ENCODE data around the gene MACROD2. TPM values are rescaled to one million over a fixed set of nuclear protein-coding genes. Genes with fewer than 3 reads are reported as not detected.
A peak's percentile ranks its signal among the peaks of the same experiment; 100 is the strongest.

The MACROD2 gene
- total RNA-seq, 1 experiment from 2014 or later = 1.3 TPM

DNA sequence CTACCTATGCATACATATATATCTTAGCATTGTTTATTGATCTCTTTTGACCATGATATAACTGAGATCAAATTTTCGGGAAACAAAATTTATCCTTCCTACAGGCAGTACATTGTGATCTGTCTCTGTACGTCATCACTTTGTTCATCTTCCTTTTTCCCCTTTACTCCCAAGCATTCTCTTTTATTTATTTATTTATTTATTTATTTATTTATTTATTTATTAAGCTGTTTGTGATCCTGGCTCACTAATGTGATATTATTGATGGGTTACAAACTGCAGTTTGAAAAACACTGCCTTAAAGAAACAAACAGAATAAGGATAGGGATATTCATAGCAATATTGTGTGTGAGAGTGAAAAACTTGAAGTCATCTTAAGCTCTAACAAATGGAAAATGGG is 51.2 kb downstream of the MACROD2 start:
- DNase-seq (ENCODE audit: low read depth, low spot score) = no peak
- in situ Hi-C loops (cut with HindIII; ENCODE audit: low pct_unique_long_range_greater_than_20kb, low sequenced_read_pairs) = no loop called here

DNA sequence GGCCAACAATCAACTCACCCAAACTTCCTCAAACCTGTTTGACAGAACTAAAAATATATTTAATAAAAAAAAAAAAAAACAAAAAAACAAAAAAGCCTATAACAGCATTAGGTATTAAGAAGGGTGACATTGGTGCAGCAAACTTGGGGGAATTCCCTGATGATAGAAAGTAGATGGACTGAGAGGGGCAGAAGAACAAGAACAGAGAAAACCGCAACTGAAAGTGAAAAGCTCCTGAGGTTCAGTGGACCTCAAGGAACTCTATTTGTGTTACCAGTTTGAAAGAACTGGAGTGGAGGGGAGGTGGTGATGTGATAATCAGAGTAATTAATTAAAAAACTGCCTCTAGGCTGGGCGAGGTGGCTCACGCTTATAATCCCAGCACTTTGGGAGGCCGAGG is 53.8 kb downstream of the MACROD2 start:
- no peak for DNase-seq (ENCODE audit: low read depth, low spot score)
- in situ Hi-C loops (cut with HindIII; ENCODE audit: low pct_unique_long_range_greater_than_20kb, low sequenced_read_pairs) = no loop called here

DNA sequence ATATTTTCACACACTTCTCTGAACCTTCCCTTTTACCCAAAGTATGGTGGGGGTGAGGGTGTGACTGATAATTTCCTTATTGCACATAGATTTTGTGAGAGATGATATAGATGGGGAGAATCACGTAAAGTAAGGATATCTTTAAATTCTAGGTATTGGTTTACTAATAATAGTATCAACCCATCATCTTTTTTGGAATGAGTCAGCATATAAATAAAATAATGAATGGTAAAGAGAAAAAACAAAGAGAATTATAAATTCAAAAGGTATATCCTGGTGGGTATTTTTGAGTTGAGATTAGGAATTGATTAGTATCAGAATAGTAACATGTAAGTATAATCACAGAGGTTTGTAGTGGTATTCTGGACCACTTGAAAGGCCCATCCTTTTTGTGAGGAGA is 56.1 kb downstream of the MACROD2 start:
- DNase-seq (ENCODE audit: low read depth, low spot score) = no peak
- in situ Hi-C loops (cut with HindIII; ENCODE audit: low pct_unique_long_range_greater_than_20kb, low sequenced_read_pairs) = no loop called here

DNA sequence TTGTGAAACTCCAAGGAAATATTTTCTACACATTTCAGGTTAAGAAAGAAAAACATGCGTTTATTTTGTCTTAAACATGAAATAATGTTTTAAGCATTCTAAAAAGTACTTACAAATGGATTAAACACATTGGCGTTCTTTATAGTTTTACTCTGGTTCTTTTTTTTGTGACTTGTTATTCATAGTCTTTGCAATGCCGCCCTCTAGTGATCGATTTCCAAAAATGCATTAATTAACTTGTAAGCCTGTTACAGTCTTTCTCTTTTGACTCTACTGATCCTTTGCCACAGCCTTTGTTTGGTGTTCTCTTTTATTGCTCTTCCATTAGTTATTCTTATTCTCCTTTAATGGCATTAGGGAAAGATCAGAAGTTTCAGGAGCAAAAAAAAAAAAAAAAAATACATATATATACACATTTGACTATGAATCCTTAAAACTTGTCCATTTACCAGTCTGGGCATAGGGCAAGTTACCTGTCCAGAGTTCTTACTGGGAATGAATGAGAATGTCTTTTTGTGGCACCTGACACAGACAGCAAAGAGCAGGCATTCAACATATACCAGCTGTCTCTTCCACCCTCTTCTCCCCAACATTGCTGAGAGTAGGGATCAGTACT is 59.9 kb downstream of the MACROD2 start:
- DNase-seq (ENCODE audit: low read depth, low spot score) = peak; percentile 83
- in situ Hi-C loops (cut with HindIII; ENCODE audit: low pct_unique_long_range_greater_than_20kb, low sequenced_read_pairs) = no loop called here

DNA sequence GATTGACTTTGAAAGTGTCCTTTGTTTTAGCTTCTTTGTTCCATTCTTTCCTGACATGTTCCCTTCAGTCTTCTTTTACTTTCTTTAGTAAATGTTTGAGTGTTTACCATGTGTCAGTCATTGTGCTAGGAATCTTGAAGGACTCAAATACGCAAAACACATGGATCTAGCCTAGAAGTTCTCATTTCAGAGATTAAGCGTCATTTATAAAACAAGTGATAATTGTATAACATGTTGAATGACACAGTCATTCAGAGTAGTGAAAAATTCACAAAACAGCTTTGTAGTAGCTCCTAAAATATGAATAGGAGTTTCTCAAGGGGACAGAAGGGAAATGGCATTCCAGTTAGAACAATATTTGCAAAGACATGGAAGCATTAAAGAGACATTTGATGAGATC is 66.9 kb downstream of the MACROD2 start:
- in situ Hi-C loops (cut with HindIII; ENCODE audit: low pct_unique_long_range_greater_than_20kb, low sequenced_read_pairs) = no loop called here
- peak; percentile 96 for DNase-seq (ENCODE audit: low read depth, low spot score)

DNA sequence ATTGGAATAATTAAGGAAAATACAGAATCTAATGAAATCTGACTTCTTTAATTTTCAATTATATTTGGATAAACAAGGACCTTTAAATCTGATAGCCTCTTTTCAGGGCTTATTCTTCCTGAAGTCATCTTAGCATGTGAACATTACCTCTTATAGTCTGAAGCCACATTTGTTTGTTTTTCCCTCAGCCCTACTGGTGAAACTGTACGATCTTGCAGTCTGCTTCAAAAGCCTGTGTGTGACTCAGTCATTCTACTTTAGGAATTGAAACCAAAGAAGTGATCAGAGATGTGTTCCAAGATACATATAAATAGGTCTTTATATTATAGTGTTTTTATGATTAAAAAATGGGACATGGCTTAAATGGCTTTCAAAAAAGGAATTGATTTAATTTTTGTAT is 67.5 kb downstream of the MACROD2 start:
- peak; percentile 71 for DNase-seq (ENCODE audit: low read depth, low spot score)
- in situ Hi-C loops (cut with HindIII; ENCODE audit: low pct_unique_long_range_greater_than_20kb, low sequenced_read_pairs) = no loop called here

DNA sequence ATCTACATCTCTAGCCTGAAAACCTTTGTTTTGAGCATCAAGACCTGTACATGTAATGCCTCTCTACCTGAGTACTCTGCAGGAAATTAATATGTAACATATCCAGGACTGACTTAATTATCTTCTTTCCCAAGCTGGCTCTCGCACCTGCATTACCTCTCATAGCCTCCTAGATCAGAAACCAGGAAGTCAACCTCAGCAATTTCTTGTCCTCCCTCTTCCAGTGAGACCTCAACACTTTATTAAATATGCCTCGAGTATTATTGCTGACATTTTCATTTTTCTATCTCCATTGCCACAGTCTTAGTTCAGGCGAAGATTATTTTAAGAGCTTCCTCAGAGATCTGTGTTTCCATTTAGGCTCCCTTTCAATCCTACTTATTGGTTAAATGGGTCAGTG is 69.0 kb downstream of the MACROD2 start:
- in situ Hi-C loops (cut with HindIII; ENCODE audit: low pct_unique_long_range_greater_than_20kb, low sequenced_read_pairs) = no loop called here
- no peak for DNase-seq (ENCODE audit: low read depth, low spot score)

DNA sequence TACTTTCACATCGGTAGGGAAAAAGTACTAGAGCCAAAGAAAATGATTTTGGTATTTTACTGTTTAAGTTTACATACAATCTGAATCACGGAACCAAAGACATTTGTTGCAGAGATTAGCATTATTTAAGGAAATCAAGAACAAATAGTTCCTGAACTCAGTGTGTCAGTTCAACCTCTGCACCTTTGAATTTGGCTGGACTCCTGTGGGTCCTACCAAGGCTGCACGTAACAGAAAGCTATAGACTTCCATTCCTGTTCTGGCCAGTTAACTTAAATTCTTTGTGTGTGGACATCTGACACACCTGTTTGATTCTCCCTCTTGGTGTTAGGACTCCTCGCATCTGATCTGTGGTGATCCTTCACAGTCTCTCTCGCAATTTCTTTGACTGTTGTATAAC is 69.6 kb downstream of the MACROD2 start:
- in situ Hi-C loops (cut with HindIII; ENCODE audit: low pct_unique_long_range_greater_than_20kb, low sequenced_read_pairs) = no loop called here
- no peak for DNase-seq (ENCODE audit: low read depth, low spot score)

DNA sequence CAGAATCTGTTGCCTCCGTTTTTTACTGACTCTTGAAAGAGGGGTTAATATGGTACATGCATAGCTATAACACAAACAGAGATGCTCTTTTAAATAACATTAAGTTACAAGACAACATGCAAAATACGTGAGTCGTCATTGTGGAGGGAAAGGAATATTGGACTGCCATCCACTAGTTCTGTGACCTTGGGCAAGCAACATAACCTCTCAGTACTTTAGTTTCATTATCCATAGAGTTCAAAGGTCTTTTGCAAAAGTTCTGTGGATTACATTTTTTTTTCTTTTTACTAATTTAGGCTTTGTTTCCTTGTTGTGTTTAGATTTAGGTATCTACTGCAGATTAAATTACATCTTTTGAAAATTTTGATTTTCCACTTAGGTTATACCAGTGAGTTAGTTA is 70.5 kb downstream of the MACROD2 start:
- no peak for DNase-seq (ENCODE audit: low read depth, low spot score)
- in situ Hi-C loops (cut with HindIII; ENCODE audit: low pct_unique_long_range_greater_than_20kb, low sequenced_read_pairs) = no loop called here

DNA sequence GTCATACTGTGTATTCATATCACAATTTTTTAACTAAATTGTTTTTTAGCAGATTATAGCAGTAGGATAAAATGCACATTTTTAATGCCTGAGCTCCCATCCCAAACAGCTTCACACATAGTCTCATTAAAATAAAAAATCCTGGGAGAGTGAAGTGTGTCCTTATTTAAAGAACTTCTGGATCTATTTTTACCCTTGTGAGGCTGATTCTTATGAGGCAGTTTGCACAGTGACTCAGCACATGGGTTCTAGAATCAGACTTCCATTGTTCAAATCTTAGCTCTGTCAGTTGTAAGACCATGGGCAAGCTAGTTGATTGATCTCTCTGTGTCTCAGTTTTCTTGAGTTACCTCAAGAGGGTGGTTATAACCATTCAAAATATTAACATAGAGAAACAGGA is 72.3 kb downstream of the MACROD2 start:
- peak; percentile 52 for DNase-seq (ENCODE audit: low read depth, low spot score)
- in situ Hi-C loops (cut with HindIII; ENCODE audit: low pct_unique_long_range_greater_than_20kb, low sequenced_read_pairs) = no loop called here

DNA sequence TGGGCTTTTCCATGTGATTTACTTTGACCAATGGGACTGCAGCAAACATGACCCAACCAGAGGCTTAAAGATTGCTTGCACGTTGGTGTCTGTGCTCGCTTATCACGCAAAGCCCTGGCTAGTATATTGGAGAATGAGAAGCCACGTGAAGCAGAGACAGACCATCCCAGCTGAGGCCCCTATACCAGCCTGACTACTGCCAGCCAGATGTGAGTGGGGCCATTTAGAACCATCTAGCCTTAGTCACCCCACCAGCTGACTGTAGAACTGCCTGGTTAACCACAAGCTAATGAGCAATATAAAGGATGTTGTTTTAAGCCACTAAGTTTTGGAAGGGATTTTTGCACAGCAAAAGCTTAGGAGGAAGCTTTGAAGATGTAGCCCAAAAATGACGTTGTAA is 74.5 kb downstream of the MACROD2 start:
- peak; percentile 10 for DNase-seq (ENCODE audit: low read depth, low spot score)
- in situ Hi-C loops (cut with HindIII; ENCODE audit: low pct_unique_long_range_greater_than_20kb, low sequenced_read_pairs) = no loop called here

DNA sequence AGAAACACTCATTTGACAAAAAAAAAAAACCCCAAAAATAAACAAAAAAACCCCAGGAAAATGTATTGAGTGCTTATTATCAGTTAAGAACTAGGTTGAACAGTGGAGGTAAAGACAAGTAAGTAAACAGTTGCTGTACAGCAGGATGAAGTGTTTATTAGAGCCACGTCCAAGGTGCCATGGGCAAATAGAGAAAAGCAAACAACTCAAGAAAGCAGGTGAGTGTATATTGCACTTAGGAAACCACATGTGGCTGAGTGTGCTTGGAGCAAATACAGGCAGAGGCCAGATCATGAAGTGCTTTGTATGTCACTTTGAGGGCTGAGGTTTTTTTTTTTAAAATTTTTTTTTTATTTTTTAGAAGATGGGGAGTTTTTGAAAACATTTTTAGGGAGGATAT is 98.3 kb downstream of the MACROD2 start:
- in situ Hi-C loops (cut with HindIII; ENCODE audit: low pct_unique_long_range_greater_than_20kb, low sequenced_read_pairs) = no loop called here
- DNase-seq (ENCODE audit: low read depth, low spot score) = no peak

DNA sequence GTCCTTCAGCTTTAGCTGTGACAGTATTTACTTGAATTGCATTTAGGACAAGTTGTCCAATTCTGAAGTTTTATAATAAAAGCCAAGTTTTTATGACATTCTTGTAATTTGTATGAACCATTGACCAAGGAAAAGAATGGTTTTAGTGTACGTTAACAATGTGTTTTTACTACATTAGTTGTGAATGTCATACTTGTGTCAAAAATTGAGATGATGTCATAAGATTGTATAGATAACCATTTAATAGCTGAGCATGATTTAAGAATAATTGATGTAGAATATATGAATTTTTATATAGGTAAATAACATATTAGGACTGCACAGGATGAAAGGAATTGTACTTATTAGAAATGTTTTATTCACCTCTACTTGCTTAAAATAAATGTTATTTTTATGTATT is 102.9 kb downstream of the MACROD2 start:
- in situ Hi-C loops (cut with HindIII; ENCODE audit: low pct_unique_long_range_greater_than_20kb, low sequenced_read_pairs) = no loop called here
- no peak for DNase-seq (ENCODE audit: low read depth, low spot score)

DNA sequence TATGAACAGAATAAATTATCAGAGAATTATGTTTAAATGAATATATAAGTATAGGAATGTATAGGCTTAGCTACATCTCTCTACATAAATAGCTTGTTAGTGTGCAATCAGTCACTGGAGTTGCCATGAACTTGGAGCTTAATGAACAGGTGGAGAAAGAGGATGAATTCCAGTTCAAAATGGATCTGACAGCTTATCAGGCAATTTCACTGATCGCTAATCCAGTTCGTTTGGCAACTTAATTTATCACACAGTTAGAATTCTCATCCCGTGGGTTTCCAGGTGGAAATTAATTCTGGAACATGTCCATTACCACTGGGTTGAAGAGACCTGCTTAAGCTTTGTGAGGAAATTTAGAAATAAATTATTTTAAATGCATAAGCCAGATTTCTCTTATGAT is 118.1 kb downstream of the MACROD2 start:
- in situ Hi-C loops (cut with HindIII; ENCODE audit: low pct_unique_long_range_greater_than_20kb, low sequenced_read_pairs) = no loop called here

DNA sequence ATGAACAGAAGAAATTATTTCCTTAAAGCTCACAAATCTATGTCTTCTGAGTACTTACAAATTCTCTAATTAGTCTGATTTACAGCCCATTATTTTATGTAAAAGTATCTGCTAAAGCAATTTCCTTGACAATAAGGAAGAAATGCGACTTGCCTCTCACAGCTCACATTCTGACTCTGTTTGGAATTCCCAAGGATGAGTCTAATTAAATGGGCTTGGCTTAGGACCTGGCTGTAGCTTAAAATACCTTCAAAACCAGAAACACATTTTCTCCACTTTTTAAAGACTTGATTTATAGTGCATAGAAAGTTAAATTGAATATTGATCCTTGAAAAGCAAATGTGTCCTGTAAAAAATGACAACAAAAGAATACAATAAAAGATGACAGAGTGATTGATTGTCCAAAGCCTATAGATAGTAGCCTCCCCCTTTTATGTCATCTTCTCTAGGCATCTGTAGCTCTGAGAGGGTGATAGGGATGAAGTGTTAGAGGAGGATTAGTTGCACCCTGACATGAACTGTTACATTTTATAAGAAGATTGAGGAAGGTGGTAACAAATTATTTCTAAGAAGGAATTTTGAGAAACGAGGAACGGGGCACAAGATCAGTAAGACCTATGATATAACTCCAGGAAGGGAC is 118.9 kb downstream of the MACROD2 start:
- no peak for DNase-seq (ENCODE audit: low read depth, low spot score)
- in situ Hi-C loops (cut with HindIII; ENCODE audit: low pct_unique_long_range_greater_than_20kb, low sequenced_read_pairs) = no loop called here

More for the DNA sequence above, 118.1 kb downstream of the MACROD2 start:
- DNase-seq (ENCODE audit: low read depth, low spot score) = no peak

DNA sequence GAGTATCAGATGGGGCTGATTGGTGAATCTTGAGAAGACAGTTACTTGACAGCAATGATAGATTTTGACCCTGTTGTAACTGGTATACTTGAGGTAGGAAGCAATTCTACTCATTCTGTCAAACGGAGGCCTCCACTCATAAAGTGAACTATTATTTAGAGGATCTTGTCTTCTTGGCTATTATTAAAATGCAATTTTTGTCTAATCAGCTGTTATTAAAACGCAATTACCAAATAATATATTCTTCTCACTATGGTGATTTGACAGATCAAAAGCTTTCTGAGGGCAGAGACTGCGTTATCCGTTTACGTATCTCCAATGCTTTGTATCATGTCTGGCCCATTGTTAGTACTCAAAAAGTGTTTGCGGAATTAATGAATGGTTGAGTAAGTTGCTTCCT is 120.7 kb downstream of the MACROD2 start:
- in situ Hi-C loops (cut with HindIII; ENCODE audit: low pct_unique_long_range_greater_than_20kb, low sequenced_read_pairs) = no loop called here
- no peak for DNase-seq (ENCODE audit: low read depth, low spot score)

DNA sequence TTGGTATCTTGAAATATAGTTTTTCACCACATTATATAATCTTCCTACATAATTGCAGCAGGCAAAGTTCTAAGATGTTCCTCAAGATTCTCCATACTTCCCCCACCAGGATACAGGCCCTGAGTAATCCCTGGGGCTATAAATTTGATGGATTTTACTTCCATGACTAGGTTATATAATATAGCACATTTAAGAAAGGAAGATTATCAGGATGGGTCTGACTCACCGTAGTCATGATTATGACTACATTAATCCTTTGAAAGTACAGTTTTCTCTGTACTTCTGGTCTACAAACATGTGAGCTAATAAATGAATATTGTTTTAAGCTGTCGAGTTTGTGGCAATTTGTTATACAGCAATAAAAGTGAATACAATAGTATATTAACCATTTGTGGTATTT is 122.5 kb downstream of the MACROD2 start:
- in situ Hi-C loops (cut with HindIII; ENCODE audit: low pct_unique_long_range_greater_than_20kb, low sequenced_read_pairs) = no loop called here
- DNase-seq (ENCODE audit: low read depth, low spot score) = no peak

DNA sequence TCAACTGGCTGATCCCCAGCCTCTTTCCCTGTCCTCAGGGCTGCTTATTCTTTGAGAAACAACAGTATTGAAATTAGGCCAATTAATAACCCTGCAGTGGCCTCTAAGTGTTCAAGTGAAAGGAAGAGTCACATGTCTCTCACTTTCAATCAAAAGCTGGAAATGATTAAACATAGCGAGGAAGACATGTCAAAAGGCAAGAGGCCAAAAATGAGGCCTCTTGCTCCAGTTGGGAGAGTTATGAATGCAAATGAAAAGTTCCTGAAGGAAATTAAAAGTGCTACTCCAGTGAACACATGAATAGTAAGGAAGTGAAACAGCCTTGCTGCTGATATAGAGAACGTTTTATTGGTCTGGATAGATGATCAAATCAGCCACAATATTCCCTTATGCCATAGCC is 131.5 kb downstream of the MACROD2 start:
- in situ Hi-C loops (cut with HindIII; ENCODE audit: low pct_unique_long_range_greater_than_20kb, low sequenced_read_pairs) = no loop called here
- no peak for DNase-seq (ENCODE audit: low read depth, low spot score)

DNA sequence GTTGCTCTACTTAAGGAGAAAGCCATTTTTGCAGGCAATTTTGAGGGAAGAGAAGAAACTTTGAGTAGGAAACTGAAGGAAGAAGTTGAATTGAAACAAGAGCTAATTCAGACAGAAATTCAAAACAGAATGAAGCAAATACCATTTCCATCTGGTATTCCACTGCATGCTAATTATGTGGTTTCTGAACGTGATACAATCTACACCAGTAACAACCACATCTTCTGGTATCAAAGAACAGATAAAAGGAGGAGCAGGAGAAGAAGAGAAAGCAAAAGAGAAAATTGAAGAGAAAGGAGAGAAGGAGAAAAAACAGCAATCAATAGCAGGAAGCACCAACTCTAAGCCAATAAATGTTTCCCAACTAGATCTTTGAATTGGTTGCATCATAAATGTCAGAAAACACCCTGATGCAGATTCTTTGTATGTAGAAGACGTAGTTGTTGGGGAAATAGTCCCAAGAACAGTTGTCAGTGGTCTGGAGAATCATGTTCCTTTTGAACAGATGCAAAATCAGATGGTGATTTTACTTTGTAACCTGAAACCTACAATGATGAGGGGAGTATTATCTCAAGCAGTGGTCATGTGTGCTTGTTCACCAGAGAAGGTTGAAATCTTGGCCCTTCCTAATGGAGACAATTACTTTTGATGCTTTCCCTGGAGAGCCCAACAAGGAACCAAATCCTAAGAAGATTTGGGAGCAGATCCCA is 132.4 kb downstream of the MACROD2 start:
- in situ Hi-C loops (cut with HindIII; ENCODE audit: low pct_unique_long_range_greater_than_20kb, low sequenced_read_pairs) = no loop called here
- DNase-seq (ENCODE audit: low read depth, low spot score) = no peak
